ENCODE results near the gene KLHL11.

DNA sequence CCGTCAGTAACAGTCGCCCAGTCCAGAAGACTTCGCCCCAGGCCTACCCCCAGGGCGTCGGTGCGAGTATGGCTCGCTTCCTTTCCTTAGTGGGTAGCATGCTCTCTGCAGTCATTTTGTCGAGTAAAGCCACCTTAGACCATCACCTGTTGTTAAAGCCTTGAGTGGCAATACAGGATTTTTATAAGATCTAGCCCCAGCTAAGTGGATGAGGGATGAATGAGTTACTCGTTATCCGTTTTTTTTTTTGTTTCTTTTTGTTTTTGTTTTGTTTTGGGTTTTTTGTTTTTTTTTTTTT lies 322 bp upstream of the KLHL11 start:
- TF ChIP-seq EZH2 (IDR thresholded peaks at IDR 0.05; ENCODE audit: insufficient read depth, poor library complexity, severe bottlenecking) (no peak), EZH2phosphoT487 (IDR thresholded peaks at IDR 0.05; ENCODE audit: insufficient read depth, low read depth) (no peak)
